Heart left ventricle (tissue), 16 donors: ENCODE results near the gene CPEB4. TPM values are rescaled to one million over a fixed set of nuclear protein-coding genes. Genes with fewer than 3 reads are reported as not detected.

Experiments
- ATAC-seq, 4 donors: fragments of 200-7000 bp; cut with Tn5 transposase; one replicate each; pipeline ENCODE4 v1.9.1; 2020 to 2022; ENCODE audit warnings: moderate library complexity in 4 of 4, mild to moderate bottlenecking in 3 of 4, moderate number of reproducible peaks in 1 of 4
- DNase-seq, 5 donors: peaks; one replicate each; pipeline ENCODE4 v3.0.0-alpha.2; 2020
- H3K27ac ChIP-seq, 12 donors: fragments of 200-600 bp; sonication (generic) in 4 of 12; one replicate each; pipeline versions ENCODE4 v1.5.0 to v1.8.0; 2016 to 2022; ENCODE audit warnings: mild to moderate bottlenecking in 2 of 12
- H3K27me3 ChIP-seq, 9 donors: fragments of 200-600 bp; sonication (generic) in 2 of 9; one replicate each; pipeline versions ENCODE4 v1.5.1 to v1.8.0; 2016 to 2022; ENCODE audit warnings: mild to moderate bottlenecking in 3 of 9
- H3K36me3 ChIP-seq, 9 donors: fragments of 200-600 bp; sonication (generic) in 2 of 9; one replicate each; pipeline versions ENCODE4 v1.5.0 to v1.8.0; 2018 to 2022; ENCODE audit warnings: mild to moderate bottlenecking in 2 of 9
- H3K4me1 ChIP-seq, 12 donors: fragments of 200-600 bp; sonication (generic) in 4 of 12; one replicate each; pipeline versions ENCODE4 v1.5.0 to v1.8.0; 2016 to 2022; ENCODE audit warnings: mild to moderate bottlenecking in 3 of 12
- H3K4me3 ChIP-seq, 12 donors: fragments of 200-600 bp; sonication (generic) in 4 of 12; one replicate each; pipeline versions ENCODE4 v1.5.0 to v1.8.0; 2017 to 2022; ENCODE audit warnings: mild to moderate bottlenecking in 9 of 12, moderate library complexity in 4 of 12
- H3K9me3 ChIP-seq, 12 donors: fragments of 200-600 bp; sonication (generic) in 4 of 12; one replicate each; pipeline versions ENCODE4 v1.5.0 to v1.8.0; 2016 to 2022; ENCODE audit warnings: mild to moderate bottlenecking in 1 of 12
- CTCF ChIP-seq, 12 donors: fragments of 200-600 bp; sonication (generic) in 4 of 12; IDR thresholded peaks; one replicate each; pipeline versions ENCODE4 v1.5.0 to v1.8.0; 2018 to 2022; ENCODE audit warnings: antibody characterized with exemption in 12 of 12, mild to moderate bottlenecking in 5 of 12
- POLR2A ChIP-seq, 2 donors: fragments of 450-650 bp; IDR thresholded peaks; one replicate each; pipeline ENCODE4 v1.6.1; 2017; ENCODE audit warnings: antibody characterized with exemption in 2 of 2, mild to moderate bottlenecking in 2 of 2, moderate library complexity in 2 of 2
- WGBS, 4 donors: extraction: QIAGEN DNeasy Blood & Tissue Kit in 2 of 4; methylation state at CpG; one replicate each; pipeline versions ENCODE4 v1.1.5 to v1.1.7; 2013 to 2018; 5-methylcytosine and 5-hydroxymethylcytosine counted together
- intact Hi-C, 10 donors: fragments of 100-400 bp; cut with DNase I; formaldehyde crosslinking; loops; one replicate each; pipeline versions ENCODE4 v1.11.1 to v1.14.2; 2022
- polyA plus RNA-seq, 2 donors: library from polyadenylated mRNA; stranded (reverse); fragments of 200-250 nt; gene quantifications; one replicate each; pipeline ENCODE4 v1.2.3, GENCODE V29; 2013
- total RNA-seq, 9 donors: library from RNA; depleted of rRNA in 2 of 9; stranded (reverse); fragments of >200 nt in 2 of 9; fragmentation: NEBNext Ultra II Directional in 3 of 9; extraction: Animal tissue kit (Norgen Biotek cat#: 25700) in 3 of 9; gene quantifications; one replicate each; pipeline versions ENCODE4 v1.1.0 to v1.2.4, GENCODE V29; 2016 to 2023
- donor health status: ischemic (EF 13 %, LVEDD 7.1; RV severe dilation, severe dysfunction).
- donor health status: healthy with polysubstance abuse.
- donor health status: DM: no; HTN: yes; CAD: no.
- donor health status: DM: no; HTN: no; CAD: no.
- donor health status: ischemic (EF 25% LVEDD 6.9; RV normal size, moderate dysfunction).
- donor health status: ischemic (EF 25% LVEDD 5.7; RV mildly dilated, moderate dysfunction).
- donor health status: healthy.
- donor health status: DM: yes; HTN: yes; CAD: no.
- donor health status: ischemic (EF 35%, LVEDD 5.7; RV mildly dilated, moderate dysfunction).
- donor health status: nonischemic (EF 11% LVEDD 7.7; RV severe dilation, severe dysfunction).
- donor health status: DM: yes; HTN: yes; CAD: no.
- donor health status: PGD.
- donor health status: ischemic (EF 29% LVEDD 5.4; RV normal size, mild dysfunction).
- donor health status: nonischemic (EF 23%, LVEDD 6.1; RV moderate dilation, normal function).

Gene CPEB4
- total and polyA plus RNA-seq, 11 donors, result 28.7 to 217 (median 168) TPM

- peaks cover 2 to 89% (median 76%) of the 10 kb centered on the region in 12 donors for H3K4me1 ChIP-seq
- TF ChIP-seq POLR2A (IDR thresholded peaks at IDR 0.05), result no peak
- TF ChIP-seq CTCF (IDR thresholded peaks at IDR 0.05), result no peak
- ATAC-seq (peak; percentile 57 to 81 (median 76)), DNase-seq (peak; percentile 49 to 66 (median 57))
- H3K36me3 ChIP-seq, result peaks cover 0 to 13% (median 3%) of the 10 kb centered on the region in 9 donors
- no peaks in the 10 kb centered on the region for H3K27me3 ChIP-seq
- intact Hi-C loops, result loop anchor here in 1 of 10 donors (2.0 kb wide), 1 partner anchor 29 kb away; the partner anchor contains the start of gene CPEB4
- H3K4me3 ChIP-seq, result peak overlapping the region; percentile 2 to 60 (median 50)
- 3 to 8% (median 6%) methylated on average over 19 of the region's 19 CpGs for WGBS, 4 donors
- H3K9me3 ChIP-seq, result no peaks in the 10 kb centered on the region
- H3K27ac ChIP-seq, result peak overlapping the region; percentile 19 to 89 (median 86)
Measured at GRCh38 chr5:173917788-173918786, 29.9 kb downstream of the CPEB4 start.

- Histone ChIP-seq H3K9me3 (no peaks in the 10 kb centered on the region), H3K4me1 (peaks cover 10 to 89% (median 77%) of the 10 kb centered on the region in 12 donors)
- intact Hi-C loops, result no loop called here
Measured at GRCh38 chr5:173919443-173919842, 31.3 kb downstream of the CPEB4 start.

GRCh38 chr5:173920024-173920753 lies 32.0 kb downstream of the CPEB4 start:
- peaks cover 11 to 95% (median 83%) of the 10 kb centered on the region in 12 donors for H3K4me1 ChIP-seq
- intact Hi-C loops, result loop anchor here in 4 of 10 donors (2.0 to 5.0 kb wide), 2 partner anchors 31 to 33 kb away; partner anchors contain the start of gene CPEB4 (in 4 of the 4)
- peak in 2 of 4 donors; percentile 6 to 18 for ATAC-seq

More at GRCh38 chr5:173919443-173919842, 31.3 kb downstream of the CPEB4 start:
- Histone ChIP-seq H3K27me3 (no peaks in the 10 kb centered on the region), H3K27ac (peak overlapping the region; percentile 26 to 89 (median 86)), H3K36me3 (peaks cover 0 to 5% (median 0%) of the 10 kb centered on the region in 9 donors), H3K4me3 (peak overlapping the region in 8 of 12 donors; percentile 39 to 60 (median 53))
- WGBS, 4 donors, result 22 to 35% (median 32%) methylated on average over 2 of the region's 2 CpGs
- DNase-seq (no peak), ATAC-seq (no peak)
- TF ChIP-seq POLR2A (IDR thresholded peaks at IDR 0.05) (no peak), CTCF (IDR thresholded peaks at IDR 0.05) (no peak)

More at GRCh38 chr5:173920024-173920753, 32.0 kb downstream of the CPEB4 start:
- peak overlapping the region; percentile 33 to 89 (median 86) for H3K27ac ChIP-seq
- TF ChIP-seq POLR2A (IDR thresholded peaks at IDR 0.05) (no peak), CTCF (IDR thresholded peaks at IDR 0.05) (no peak)
- H3K4me3 ChIP-seq, result peak overlapping the region in 4 of 12 donors; percentile 39 to 60 (median 57)
- no peak for DNase-seq
- no peaks in the 10 kb centered on the region for H3K27me3 ChIP-seq
- no peaks in the 10 kb centered on the region for H3K9me3 ChIP-seq
- peaks cover 0 to 5% (median 0%) of the 10 kb centered on the region in 9 donors for H3K36me3 ChIP-seq
- WGBS, 4 donors, result 73 to 91% (median 84%) methylated on average over 3 of the region's 3 CpGs
